Measurements from ENCODE around the gene RNU6-8.

RNU6-8 gene

DNA sequence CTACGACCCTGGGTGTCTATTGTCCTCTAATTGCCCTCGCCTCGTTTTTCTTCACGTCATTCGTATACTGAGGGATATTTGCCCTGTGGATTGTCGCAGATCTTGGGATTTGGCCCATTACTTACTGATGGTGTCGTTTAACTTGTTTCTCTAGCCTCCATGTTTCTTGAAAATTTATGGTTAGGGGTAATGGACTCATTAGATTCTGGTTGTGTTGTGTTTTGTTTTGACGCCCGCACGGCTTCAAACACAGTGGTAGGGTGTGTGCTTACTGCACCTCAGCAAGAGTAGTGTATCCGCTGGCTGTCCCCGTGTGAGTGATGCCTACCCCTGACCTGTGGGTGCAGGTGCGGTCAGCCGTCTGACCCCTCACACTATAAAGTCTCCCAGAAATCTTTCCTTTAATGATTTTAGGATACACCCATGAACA is 874 bp upstream of the RNU6-8 start:
- no peak for DNase-seq (ENCODE audit: extremely low spot score)
- POLR2A ChIA-PET, result interaction anchor here (0.9 to 2.0 kb wide), 4 partner anchors 8 to 127 kb away, joined by 3 to 14 read pairs (median 6); partner anchors contain the start of gene ARHGAP5
- TF ChIP-seq L3MBTL2 (conservative IDR thresholded peaks at IDR 0.05) (peak; percentile 59; the same call in 1 of the 2 replicates), SP1 (IDR thresholded peaks at IDR 0.05) (no peak)
- CTCF ChIA-PET, result no interaction called here

DNA sequence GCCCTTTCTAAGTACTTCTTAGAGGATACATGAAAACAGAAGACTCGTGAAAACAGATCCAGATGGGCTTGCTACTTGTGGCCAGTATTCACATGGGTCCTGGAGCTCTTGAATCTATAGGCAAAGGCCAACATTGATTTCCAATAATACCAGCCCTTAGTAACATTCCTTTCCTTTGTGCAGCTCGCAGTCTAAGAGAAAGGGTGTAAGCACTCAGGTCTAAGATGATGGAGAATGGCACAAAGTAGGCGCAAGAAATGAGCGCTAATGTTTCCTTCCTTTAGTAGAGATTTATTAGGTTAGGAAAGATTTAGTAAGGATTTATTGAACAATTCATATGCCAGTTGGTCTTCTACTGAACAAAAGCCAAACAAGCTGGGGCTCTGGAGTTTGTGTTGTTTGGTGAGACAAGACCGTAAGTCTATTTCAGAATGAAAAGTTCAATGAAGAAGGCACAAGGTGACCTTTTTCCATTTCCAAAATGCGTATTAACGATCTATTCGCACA is 525 bp downstream of the RNU6-8 start:
- TF ChIP-seq, protein P1, sequence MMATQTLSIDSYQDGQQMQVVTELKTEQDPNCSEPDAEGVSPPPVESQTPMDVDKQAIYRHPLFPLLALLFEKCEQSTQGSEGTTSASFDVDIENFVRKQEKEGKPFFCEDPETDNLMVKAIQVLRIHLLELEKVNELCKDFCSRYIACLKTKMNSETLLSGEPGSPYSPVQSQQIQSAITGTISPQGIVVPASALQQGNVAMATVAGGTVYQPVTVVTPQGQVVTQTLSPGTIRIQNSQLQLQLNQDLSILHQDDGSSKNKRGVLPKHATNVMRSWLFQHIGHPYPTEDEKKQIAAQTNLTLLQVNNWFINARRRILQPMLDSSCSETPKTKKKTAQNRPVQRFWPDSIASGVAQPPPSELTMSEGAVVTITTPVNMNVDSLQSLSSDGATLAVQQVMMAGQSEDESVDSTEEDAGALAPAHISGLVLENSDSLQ (IDR thresholded peaks at IDR 0.05), result no peak
- TF ChIP-seq CTBP1 (IDR thresholded peaks at IDR 0.05; ENCODE audit: borderline replicate concordance) (no peak), L3MBTL2 (conservative IDR thresholded peaks at IDR 0.05) (no peak), ELF4 (IDR thresholded peaks at IDR 0.05) (no peak), SP1 (IDR thresholded peaks at IDR 0.05) (no peak), LEF1 (IDR thresholded peaks at IDR 0.05; ENCODE audit: borderline replicate concordance) (no peak), ARNT (IDR thresholded peaks at IDR 0.05) (no peak), ZNF384 (IDR thresholded peaks at IDR 0.05) (no peak)
- CTCF ChIA-PET, result interaction anchor here (0.6 kb wide), 1 partner anchor 188 kb away, joined by 3 read pairs; no protein-coding TSS in a partner anchor
- POLR2A ChIA-PET, result interaction anchor here (1.2 to 2.0 kb wide), 4 partner anchors 17 to 164 kb away, joined by 3 to 14 read pairs (median 4); partner anchors contain the start of gene ARHGAP5
- DNase-seq (ENCODE audit: extremely low spot score), result no peak

DNA sequence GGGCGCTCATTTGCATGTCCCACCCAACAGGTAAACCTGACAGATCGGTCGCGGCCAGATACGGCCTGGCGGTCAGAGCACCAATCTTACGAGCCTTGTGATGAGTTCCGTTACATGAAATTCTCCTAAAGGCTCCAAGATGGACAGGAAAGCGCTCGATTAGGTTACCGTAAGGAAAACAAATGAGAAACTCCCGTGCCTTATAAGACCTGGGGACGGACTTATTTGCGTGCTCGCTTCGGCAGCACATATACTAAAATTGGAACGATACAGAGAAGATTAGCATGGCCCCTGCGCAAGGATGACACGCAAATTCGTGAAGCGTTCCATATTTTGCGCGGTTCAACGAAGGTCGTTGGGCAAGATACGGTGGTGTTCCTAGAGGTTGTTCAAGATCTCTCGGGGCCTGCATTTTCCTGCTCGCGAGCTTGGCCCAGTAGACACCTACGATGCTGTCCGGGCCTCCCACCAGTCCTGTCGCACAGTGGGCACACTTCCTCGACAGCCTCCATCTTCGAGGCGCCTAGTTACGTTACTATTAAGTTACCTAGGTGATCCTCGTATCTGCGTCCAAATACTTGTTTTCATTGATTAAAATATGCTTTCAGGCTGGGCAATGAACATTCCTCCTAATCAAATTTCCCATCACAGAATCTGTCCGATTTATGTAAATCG is 1.1 kb downstream of the RNU6-8 start, which contains the start of gene RNU6-7:
Gene RNU6-7 (plus strand): TSS at position 230 of the 675 bp plus-strand sequence.
- no peak for DNase-seq (ENCODE audit: extremely low spot score)
- CTCF ChIA-PET, result interaction anchor here (0.6 kb wide), 1 partner anchor 188 kb away, joined by 3 read pairs; no protein-coding TSS in a partner anchor
- TF ChIP-seq SUZ12 (IDR thresholded peaks at IDR 0.05) (peak; percentile 69; the same call in 1 of the 2 replicates), TARDBP (IDR thresholded peaks at IDR 0.05) (0 out of 2 replicates have a peak, but pooled peaks have one; percentile 23), FOXM1 (IDR thresholded peaks at IDR 0.05; ENCODE audit: borderline replicate concordance) (no peak), LEF1 (IDR thresholded peaks at IDR 0.05; ENCODE audit: borderline replicate concordance) (no peak), FOXK2 (IDR thresholded peaks at IDR 0.05) (no peak), HDGF (IDR thresholded peaks at IDR 0.05; ENCODE audit: borderline replicate concordance) (no peak), FOXA1 (IDR thresholded peaks at IDR 0.05) (no peak), ZNF384 (IDR thresholded peaks at IDR 0.05) (no peak), ARNT (IDR thresholded peaks at IDR 0.05) (no peak), L3MBTL2 (conservative IDR thresholded peaks at IDR 0.05) (peak; percentile 7), NFRKB (IDR thresholded peaks at IDR 0.05) (no peak), SP1 (IDR thresholded peaks at IDR 0.05) (no peak), ELF4 (IDR thresholded peaks at IDR 0.05) (no peak), BHLHE40 (IDR thresholded peaks at IDR 0.05; ENCODE audit: borderline replicate concordance) (no peak), CTBP1 (IDR thresholded peaks at IDR 0.05; ENCODE audit: borderline replicate concordance) (0 out of 2 replicates have a peak, but pooled peaks have one; percentile 18)
- TF ChIP-seq, protein P1 (IDR thresholded peaks at IDR 0.05), result no peak
- POLR2A ChIA-PET, result interaction anchor here (1.2 to 2.0 kb wide), 4 partner anchors 17 to 164 kb away, joined by 3 to 14 read pairs (median 4); partner anchors contain the start of gene ARHGAP5

DNA sequence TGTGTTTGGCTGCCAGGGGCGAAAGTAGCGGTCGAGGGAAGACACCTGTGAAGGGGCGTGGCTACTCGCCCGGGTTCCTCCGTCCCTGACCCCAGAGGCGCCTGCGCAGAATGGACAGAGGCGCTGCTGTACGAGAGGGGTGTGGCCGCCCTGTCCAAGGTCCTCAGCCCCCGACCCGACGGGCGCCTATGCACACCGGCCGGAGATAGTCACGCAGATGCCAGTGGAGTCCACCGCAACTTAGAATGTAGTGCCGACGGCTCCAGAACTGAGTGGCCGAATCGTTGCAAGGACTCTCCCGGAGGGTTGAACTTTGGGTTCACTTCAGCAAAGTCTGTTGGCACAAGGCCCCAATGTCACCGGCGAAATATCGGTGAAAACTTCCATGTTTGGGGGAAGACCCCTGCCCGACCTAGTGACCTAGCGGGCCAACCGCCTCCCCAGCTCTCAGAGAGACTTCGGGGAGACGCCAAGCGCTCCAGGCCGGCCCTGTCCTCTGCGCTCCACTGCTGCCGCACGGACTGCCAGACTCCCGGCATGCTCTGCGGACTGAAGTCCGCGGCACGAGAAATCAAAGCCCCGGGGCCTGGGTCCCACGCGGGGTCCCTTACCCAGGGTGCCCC is 1.8 kb downstream of the RNU6-8 start:
- DNase-seq (ENCODE audit: extremely low spot score), result peak; percentile 84
- POLR2A ChIA-PET, result no interaction called here

DNA sequence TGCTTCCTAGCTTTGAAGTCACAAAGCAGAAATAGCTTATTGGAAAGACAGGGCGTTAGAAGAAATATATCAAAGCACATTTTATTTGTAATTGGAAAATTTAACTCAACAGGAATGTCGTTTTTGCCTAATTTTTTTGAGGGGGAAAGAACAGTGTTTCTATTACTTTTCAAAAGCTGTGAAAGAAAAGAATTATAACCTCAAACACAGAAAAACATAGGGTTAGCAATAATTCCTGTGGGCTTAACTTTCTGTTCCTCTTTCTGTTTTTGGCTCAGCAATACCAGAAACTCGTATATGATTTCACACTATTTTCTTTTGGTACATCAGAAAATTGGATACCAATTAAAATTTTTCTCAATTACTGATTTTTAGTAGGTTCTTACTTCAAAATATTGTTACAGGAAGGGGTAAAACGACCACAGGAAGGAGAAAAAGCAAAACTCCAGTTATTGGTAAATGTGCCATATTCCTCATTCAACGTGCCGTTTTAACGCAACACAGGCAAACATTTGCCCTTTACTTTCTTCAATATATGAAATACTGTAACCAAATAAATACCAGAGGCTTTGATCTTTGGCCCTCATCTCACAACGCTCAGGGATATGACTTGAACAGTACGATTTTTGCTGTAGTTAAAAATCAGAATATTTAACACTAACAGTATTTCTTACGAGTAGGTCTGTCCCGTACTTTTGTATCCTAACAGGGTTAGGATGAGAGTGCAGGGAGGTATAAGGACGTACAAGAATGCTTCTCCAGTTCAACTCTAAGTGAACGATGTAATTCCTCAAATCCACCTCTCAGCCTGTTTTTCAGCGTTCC is 2.5 kb downstream of the RNU6-8 start:
- POLR2A ChIA-PET, result no interaction called here
- TF ChIP-seq NFRKB (IDR thresholded peaks at IDR 0.05), result no peak
- TF ChIP-seq ARNT (IDR thresholded peaks at IDR 0.05), result no peak
- TF ChIP-seq SP1 (IDR thresholded peaks at IDR 0.05), result no peak
- TF ChIP-seq L3MBTL2 (conservative IDR thresholded peaks at IDR 0.05), result no peak
- TF ChIP-seq LEF1 (IDR thresholded peaks at IDR 0.05; ENCODE audit: borderline replicate concordance), result no peak
- no peak for TF ChIP-seq SUZ12 (IDR thresholded peaks at IDR 0.05)
- TF ChIP-seq FOXK2 (IDR thresholded peaks at IDR 0.05), result no peak
- TF ChIP-seq, protein P1 (IDR thresholded peaks at IDR 0.05), result no peak; the same call in 1 of the 2 replicates
- TF ChIP-seq ELF4 (IDR thresholded peaks at IDR 0.05), result no peak
- TF ChIP-seq ZNF384 (IDR thresholded peaks at IDR 0.05), result no peak
- TF ChIP-seq BHLHE40 (IDR thresholded peaks at IDR 0.05; ENCODE audit: borderline replicate concordance), result no peak
- TF ChIP-seq TARDBP (IDR thresholded peaks at IDR 0.05), result no peak
- no peak for DNase-seq (ENCODE audit: extremely low spot score)
- CTCF ChIA-PET, result interaction anchor here (1.6 kb wide), 2 partner anchors 25 to 50 kb away, joined by 5 to 7 read pairs; no protein-coding TSS in a partner anchor

More for the DNA sequence above, 1.8 kb downstream of the RNU6-8 start:
- CTCF ChIA-PET, result no interaction called here
- TF ChIP-seq, protein P1 (IDR thresholded peaks at IDR 0.05), result 0 out of 2 replicates have a peak, but pooled peaks have one; percentile 33
- TF ChIP-seq ZNF384 (IDR thresholded peaks at IDR 0.05) (no peak), L3MBTL2 (conservative IDR thresholded peaks at IDR 0.05) (peak; percentile 75)

Data from HEK293T (cell line).